HepG2 (cell line): ENCODE data around the gene LIPT2. TPM values are rescaled to one million over a fixed set of nuclear protein-coding genes. Genes with fewer than 3 reads are reported as not detected.

Source experiments
- ATAC-seq: fragments of 200-7000 bp; cut with Tn5 transposase; 3 replicates; pipeline ENCODE4 v1.9.1; 2020; ENCODE audit warnings: mild to moderate bottlenecking, moderate library complexity
- BruUV-seq: library from RNA; stranded (reverse); fragments of 400-500 nt; replicated peaks from 2 replicates; lab custom pipeline; 2021; lab: Mats Ljungman, UMichigan
- CTCF ChIA-PET: fragments of 300-600 bp; formaldehyde crosslinking; extraction: SDS; loops from one replicate; lab custom pipeline; 2021; ENCODE audit warnings: low total read pairs, inconsistent platforms, low intra/inter-chr PET ratio; lab: Yijun Ruan, JAX
- POLR2A ChIA-PET: fragments of 350-600 bp; sonication (Branson Sonifier 250); formaldehyde crosslinking; loops from one replicate; lab custom pipeline; 2020; ENCODE audit warnings: antibody characterized with exemption, inconsistent platforms; lab: Yijun Ruan, JAX
- DNase-seq: peaks from one replicate; pipeline ENCODE4 v3.0.0-alpha.2; 2015; ENCODE audit warnings: low spot score
- FAIRE-seq: peaks from 3 replicates; lab custom pipeline; 2011; peaks lifted over from hg19 to GRCh38; lab: Jason Lieb, UNC
- H2AFZ ChIP-seq: one replicate; pipeline ENCODE4 v1.6.1; 2011; ENCODE audit warnings: low read length, inconsistent platforms
- H3K27ac ChIP-seq: fragments of 300-600 bp; 3 replicates; pipeline ENCODE4 v1.8.0; 2011; ENCODE audit warnings: mixed run types, mild to moderate bottlenecking, mixed read lengths, low read length, inconsistent platforms; ENCODE audit not compliant: insufficient read depth; ENCODE audit errors: extremely low read length
- H3K27me3 ChIP-seq, 2 experiments: fragments of 200-600 bp in 1 of 2; 2 replicates in 1 of 2; 3 replicates in 1 of 2; pipeline versions ENCODE4 v1.6.0 to v1.8.0; 2011; ENCODE audit warnings: low read length in 2 of 2, mild to moderate bottlenecking in 2 of 2, moderate library complexity in 2 of 2, inconsistent platforms in 1 of 2; ENCODE audit not compliant: insufficient read depth in 2 of 2, control insufficient read depth in 1 of 2
- H3K36me3 ChIP-seq, 2 experiments: fragments of 200-600 bp in 1 of 2; replicated peaks in 1 of 2; 2 replicates in 1 of 2; 3 replicates in 1 of 2; pipeline versions ENCODE4 v1.5.1 to v1.8.0; 2011; ENCODE audit warnings: low read length in 2 of 2, inconsistent platforms in 1 of 2; ENCODE audit not compliant: insufficient read depth in 2 of 2, control insufficient read depth in 1 of 2
- H3K4me1 ChIP-seq: 2 replicates; pipeline ENCODE4 v1.5.1; 2012; ENCODE audit warnings: low read length, inconsistent platforms; ENCODE audit not compliant: insufficient read depth
- H3K4me2 ChIP-seq: 2 replicates; pipeline ENCODE4 v1.6.0; 2011; ENCODE audit warnings: low read depth, low read length, inconsistent platforms
- H3K4me3 ChIP-seq, 3 experiments: fragments of 200-600 bp in 1 of 3; sonication (generic), shearing (Covaris generic) in 1 of 3; replicated peaks in 1 of 3; 2 replicates each; pipeline ENCODE4 v1.5.1; 2011 to 2016; ENCODE audit warnings: low read length in 3 of 3, inconsistent platforms in 2 of 3, low read depth in 2 of 3, mild to moderate bottlenecking in 2 of 3, control low read depth in 1 of 3, mixed read lengths in 1 of 3; ENCODE audit not compliant: insufficient read depth in 1 of 3
- H3K79me2 ChIP-seq: one replicate; pipeline ENCODE4 v1.6.1; 2011; ENCODE audit warnings: low read length, inconsistent platforms; ENCODE audit not compliant: insufficient read depth
- H3K9ac ChIP-seq: 2 replicates; pipeline ENCODE4 v1.6.0; 2011; ENCODE audit warnings: mild to moderate bottlenecking, low read depth, low read length, inconsistent platforms; ENCODE audit not compliant: insufficient read depth
- H3K9me3 ChIP-seq: 2 replicates; pipeline ENCODE4 v1.5.1; 2012; ENCODE audit warnings: mild to moderate bottlenecking, low read length
- H4K20me1 ChIP-seq: 2 replicates; pipeline ENCODE4 v1.6.0; 2011; ENCODE audit warnings: inconsistent platforms, mild to moderate bottlenecking, low read length, moderate library complexity; ENCODE audit not compliant: insufficient read depth
- DR1 ChIP-seq: sonication (generic); formaldehyde crosslinking; IDR thresholded peaks from 2 replicates; pipeline ENCODE4 v1.8.0; 2021; ENCODE audit warnings: mild to moderate bottlenecking, missing genetic modification reagents, inconsistent platforms
- MAF1 ChIP-seq: sonication (generic); formaldehyde crosslinking; IDR thresholded peaks from 2 replicates; pipeline ENCODE4 v1.5.0; 2020; ENCODE audit warnings: missing genetic modification reagents, borderline replicate concordance
- SNAPC2 ChIP-seq: sonication (generic); formaldehyde crosslinking; IDR thresholded peaks from 2 replicates; pipeline ENCODE4 v1.8.1; 2022; ENCODE audit warnings: mild to moderate bottlenecking, missing genetic modification reagents
- ZNF264 ChIP-seq: sonication (generic); formaldehyde crosslinking; IDR thresholded peaks from 2 replicates; pipeline ENCODE4 v1.4.0; 2020; ENCODE audit warnings: missing genetic modification reagents
- WGBS: methylation state at CpG from one replicate; pipeline ENCODE4 v1.1.6; 2017; ENCODE audit warnings: low lambda C conversion rate; 5-methylcytosine and 5-hydroxymethylcytosine counted together
- in situ Hi-C: cut with HindIII; loops from 2 replicates; pipeline ENCODE4 v1.10.0; 2017; ENCODE audit warnings: low pct_unique_long_range_greater_than_20kb; ENCODE audit not compliant: extremely low pct_ligation_motif_present
- intact Hi-C: fragments of 100-400 bp; cut with micrococcal nuclease; formaldehyde crosslinking; loops from one replicate; pipeline ENCODE4 v1.10.0; 2022; ENCODE audit not compliant: unreplicated experiment
- polyA plus RNA-seq, 8 experiments: library from polyadenylated mRNA; depleted of rRNA in 3 of 8; stranded (reverse) in 7 of 8; unstranded in 1 of 8; fragments of >200 nt; fragmentation: Illumina TruSeq in 4 of 8; extraction: Trizol in 4 of 8; gene quantifications; 2 replicates each; pipeline versions ENCODE4 v1.2.1 to v1.2.3, GENCODE V29; 2011 to 2016; ENCODE audit warnings: low read depth in 4 of 8, missing spikeins in 1 of 8, mixed read lengths in 1 of 8; ENCODE audit not compliant: insufficient read depth in 1 of 8
- total RNA-seq, 5 experiments: library from RNA; depleted of rRNA; stranded (reverse); fragments of >200 nt; fragmentation: Illumina TruSeq; extraction: Trizol; gene quantifications; 2 replicates each; pipeline ENCODE4 v1.2.3, GENCODE V29; 2016; ENCODE audit warnings: low read depth in 1 of 5
- TF ChIP-seq, protein P1 (sequence below): sonication (generic); formaldehyde crosslinking; IDR thresholded peaks from 2 replicates; pipeline ENCODE4 v1.5.0; 2020; ENCODE audit warnings: mild to moderate bottlenecking, missing genetic modification reagents, borderline replicate concordance
- TF ChIP-seq, protein P2 (sequence below): sonication (generic); formaldehyde crosslinking; IDR thresholded peaks from 2 replicates; pipeline ENCODE4 v1.4.0; 2020; ENCODE audit warnings: missing genetic modification reagents
- TF ChIP-seq, protein P3 (sequence below): sonication (generic); formaldehyde crosslinking; IDR thresholded peaks from 2 replicates; pipeline ENCODE4 v1.5.0; 2020; ENCODE audit warnings: mild to moderate bottlenecking, low read depth, missing genetic modification reagents, borderline replicate concordance

LIPT2 gene
- total and polyA plus RNA-seq, 2 of the 13 experiments (the other 11 are each of a cell fraction or from before 2014, with no cell fraction given), result 3.0 to 5.6 TPM

DNA sequence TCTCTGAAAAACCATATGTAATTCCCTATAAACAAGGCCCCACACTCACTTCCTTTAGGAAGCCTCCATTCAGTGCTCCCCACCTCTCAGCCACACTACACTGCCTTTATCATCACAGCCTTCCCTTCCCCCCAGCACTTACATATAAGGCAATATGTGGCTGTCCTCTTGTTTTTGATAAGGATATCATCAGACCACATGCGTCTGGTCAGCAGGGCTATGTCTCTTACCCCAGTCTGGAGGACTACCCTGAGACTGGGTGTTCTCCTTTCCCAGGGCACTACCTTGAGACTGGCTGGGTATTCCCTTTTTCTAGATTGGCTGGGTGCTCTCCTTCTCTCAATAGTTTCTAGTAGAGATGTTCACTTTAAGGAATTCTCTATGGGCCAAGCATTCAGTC lies 33.9 kb downstream of the LIPT2 start:
- Histone ChIP-seq H4K20me1 (no peaks in the 10 kb centered on the region), H3K36me3 (no peaks in the 10 kb centered on the region), H3K27ac (no peak overlapping the region), H3K4me2 (no peak overlapping the region), H3K4me3 (no peak overlapping the region), H3K27me3 (no peaks in the 10 kb centered on the region), H2AFZ (no peak overlapping the region), H3K9ac (no peak overlapping the region), H3K79me2 (no peaks in the 10 kb centered on the region), H3K4me1 (peaks cover 37% of the 10 kb centered on the region), H3K9me3 (no peaks in the 10 kb centered on the region)
- no peak for DNase-seq
- no TSS peak for BruUV-seq
- TF ChIP-seq ZNF264 (CRISPR knock-in tag) (no peak), MAF1 (CRISPR knock-in tag) (no peak), DR1 (no peak), SNAPC2 (CRISPR knock-in tag) (no peak)
- TF ChIP-seq, protein P1, sequence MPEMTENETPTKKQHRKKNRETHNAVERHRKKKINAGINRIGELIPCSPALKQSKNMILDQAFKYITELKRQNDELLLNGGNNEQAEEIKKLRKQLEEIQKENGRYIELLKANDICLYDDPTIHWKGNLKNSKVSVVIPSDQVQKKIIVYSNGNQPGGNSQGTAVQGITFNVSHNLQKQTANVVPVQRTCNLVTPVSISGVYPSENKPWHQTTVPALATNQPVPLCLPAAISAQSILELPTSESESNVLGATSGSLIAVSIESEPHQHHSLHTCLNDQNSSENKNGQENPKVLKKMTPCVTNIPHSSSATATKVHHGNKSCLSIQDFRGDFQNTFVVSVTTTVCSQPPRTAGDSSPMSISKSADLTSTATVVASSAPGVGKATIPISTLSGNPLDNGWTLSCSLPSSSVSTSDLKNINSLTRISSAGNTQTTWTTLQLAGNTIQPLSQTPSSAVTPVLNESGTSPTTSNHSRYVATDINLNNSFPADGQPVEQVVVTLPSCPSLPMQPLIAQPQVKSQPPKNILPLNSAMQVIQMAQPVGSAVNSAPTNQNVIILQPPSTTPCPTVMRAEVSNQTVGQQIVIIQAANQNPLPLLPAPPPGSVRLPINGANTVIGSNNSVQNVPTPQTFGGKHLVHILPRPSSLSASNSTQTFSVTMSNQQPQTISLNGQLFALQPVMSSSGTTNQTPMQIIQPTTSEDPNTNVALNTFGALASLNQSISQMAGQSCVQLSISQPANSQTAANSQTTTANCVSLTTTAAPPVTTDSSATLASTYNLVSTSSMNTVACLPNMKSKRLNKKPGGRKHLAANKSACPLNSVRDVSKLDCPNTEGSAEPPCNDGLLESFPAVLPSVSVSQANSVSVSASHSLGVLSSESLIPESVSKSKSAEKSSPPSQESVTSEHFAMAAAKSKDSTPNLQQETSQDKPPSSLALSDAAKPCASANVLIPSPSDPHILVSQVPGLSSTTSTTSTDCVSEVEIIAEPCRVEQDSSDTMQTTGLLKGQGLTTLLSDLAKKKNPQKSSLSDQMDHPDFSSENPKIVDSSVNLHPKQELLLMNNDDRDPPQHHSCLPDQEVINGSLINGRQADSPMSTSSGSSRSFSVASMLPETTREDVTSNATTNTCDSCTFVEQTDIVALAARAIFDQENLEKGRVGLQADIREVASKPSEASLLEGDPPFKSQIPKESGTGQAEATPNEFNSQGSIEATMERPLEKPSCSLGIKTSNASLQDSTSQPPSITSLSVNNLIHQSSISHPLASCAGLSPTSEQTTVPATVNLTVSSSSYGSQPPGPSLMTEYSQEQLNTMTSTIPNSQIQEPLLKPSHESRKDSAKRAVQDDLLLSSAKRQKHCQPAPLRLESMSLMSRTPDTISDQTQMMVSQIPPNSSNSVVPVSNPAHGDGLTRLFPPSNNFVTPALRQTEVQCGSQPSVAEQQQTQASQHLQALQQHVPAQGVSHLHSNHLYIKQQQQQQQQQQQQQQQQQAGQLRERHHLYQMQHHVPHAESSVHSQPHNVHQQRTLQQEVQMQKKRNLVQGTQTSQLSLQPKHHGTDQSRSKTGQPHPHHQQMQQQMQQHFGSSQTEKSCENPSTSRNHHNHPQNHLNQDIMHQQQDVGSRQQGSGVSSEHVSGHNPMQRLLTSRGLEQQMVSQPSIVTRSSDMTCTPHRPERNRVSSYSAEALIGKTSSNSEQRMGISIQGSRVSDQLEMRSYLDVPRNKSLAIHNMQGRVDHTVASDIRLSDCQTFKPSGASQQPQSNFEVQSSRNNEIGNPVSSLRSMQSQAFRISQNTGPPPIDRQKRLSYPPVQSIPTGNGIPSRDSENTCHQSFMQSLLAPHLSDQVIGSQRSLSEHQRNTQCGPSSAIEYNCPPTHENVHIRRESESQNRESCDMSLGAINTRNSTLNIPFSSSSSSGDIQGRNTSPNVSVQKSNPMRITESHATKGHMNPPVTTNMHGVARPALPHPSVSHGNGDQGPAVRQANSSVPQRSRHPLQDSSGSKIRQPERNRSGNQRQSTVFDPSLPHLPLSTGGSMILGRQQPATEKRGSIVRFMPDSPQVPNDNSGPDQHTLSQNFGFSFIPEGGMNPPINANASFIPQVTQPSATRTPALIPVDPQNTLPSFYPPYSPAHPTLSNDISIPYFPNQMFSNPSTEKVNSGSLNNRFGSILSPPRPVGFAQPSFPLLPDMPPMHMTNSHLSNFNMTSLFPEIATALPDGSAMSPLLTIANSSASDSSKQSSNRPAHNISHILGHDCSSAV (CRISPR knock-in tag), result no peak
- TF ChIP-seq, protein P2, sequence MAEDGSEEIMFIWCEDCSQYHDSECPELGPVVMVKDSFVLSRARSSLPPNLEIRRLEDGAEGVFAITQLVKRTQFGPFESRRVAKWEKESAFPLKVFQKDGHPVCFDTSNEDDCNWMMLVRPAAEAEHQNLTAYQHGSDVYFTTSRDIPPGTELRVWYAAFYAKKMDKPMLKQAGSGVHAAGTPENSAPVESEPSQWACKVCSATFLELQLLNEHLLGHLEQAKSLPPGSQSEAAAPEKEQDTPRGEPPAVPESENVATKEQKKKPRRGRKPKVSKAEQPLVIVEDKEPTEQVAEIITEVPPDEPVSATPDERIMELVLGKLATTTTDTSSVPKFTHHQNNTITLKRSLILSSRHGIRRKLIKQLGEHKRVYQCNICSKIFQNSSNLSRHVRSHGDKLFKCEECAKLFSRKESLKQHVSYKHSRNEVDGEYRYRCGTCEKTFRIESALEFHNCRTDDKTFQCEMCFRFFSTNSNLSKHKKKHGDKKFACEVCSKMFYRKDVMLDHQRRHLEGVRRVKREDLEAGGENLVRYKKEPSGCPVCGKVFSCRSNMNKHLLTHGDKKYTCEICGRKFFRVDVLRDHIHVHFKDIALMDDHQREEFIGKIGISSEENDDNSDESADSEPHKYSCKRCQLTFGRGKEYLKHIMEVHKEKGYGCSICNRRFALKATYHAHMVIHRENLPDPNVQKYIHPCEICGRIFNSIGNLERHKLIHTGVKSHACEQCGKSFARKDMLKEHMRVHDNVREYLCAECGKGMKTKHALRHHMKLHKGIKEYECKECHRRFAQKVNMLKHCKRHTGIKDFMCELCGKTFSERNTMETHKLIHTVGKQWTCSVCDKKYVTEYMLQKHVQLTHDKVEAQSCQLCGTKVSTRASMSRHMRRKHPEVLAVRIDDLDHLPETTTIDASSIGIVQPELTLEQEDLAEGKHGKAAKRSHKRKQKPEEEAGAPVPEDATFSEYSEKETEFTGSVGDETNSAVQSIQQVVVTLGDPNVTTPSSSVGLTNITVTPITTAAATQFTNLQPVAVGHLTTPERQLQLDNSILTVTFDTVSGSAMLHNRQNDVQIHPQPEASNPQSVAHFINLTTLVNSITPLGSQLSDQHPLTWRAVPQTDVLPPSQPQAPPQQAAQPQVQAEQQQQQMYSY, result no peak
- TF ChIP-seq, protein P3, sequence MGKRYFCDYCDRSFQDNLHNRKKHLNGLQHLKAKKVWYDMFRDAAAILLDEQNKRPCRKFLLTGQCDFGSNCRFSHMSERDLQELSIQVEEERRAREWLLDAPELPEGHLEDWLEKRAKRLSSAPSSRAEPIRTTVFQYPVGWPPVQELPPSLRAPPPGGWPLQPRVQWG (CRISPR knock-in tag), result no peak
- no peak for ATAC-seq
- intact Hi-C loops, result no loop called here
- FAIRE-seq, result no peak
- 0% methylated on average over 1 of the region's 1 CpG for WGBS
- POLR2A ChIA-PET, result no interaction called here
- in situ Hi-C loops, result loop anchor here (10.0 kb wide), 1 partner anchor 205 kb away; no protein-coding TSS in a partner anchor
- CTCF ChIA-PET, result no interaction called here
